A673 (cell line): ENCODE results near the gene YJU2. TPM values are rescaled to one million over a fixed set of nuclear protein-coding genes. Genes with fewer than 3 reads are reported as not detected.
A peak's percentile ranks its signal among the peaks of the same experiment; 100 is the strongest.
"Not testable (repeated sequence)": the region's sequence is repeated elsewhere in the genome, so short reads cannot be mapped to it uniquely, and the experiment has no call there.

ENCODE experiments used
- BruUV-seq: library from RNA; stranded (reverse); fragments of 400-500 nt; replicated peaks from 2 replicates; lab custom pipeline; 2021; lab: Mats Ljungman, UMichigan
- CTCF ChIA-PET: fragments of 300-600 bp; sonication (Branson Sonifier 250); formaldehyde crosslinking; loops from one replicate; lab custom pipeline; 2022; ENCODE audit warnings: antibody characterized with exemption; lab: Charles Lee
- POLR2A ChIA-PET: fragments of 300-600 bp; sonication (Branson Sonifier 250); formaldehyde crosslinking; loops from one replicate; lab custom pipeline; 2022; ENCODE audit warnings: antibody characterized with exemption; ENCODE audit not compliant: low non-redundant PET; lab: Charles Lee
- DNase-seq: peaks from one replicate; pipeline ENCODE4 v3.0.0-alpha.2; 2015; ENCODE audit warnings: low spot score
- H3K27ac ChIP-seq: fragments of 200-600 bp; sonication (generic); 2 replicates; pipeline ENCODE4 v1.5.1; 2016; ENCODE audit warnings: mixed run types, low read depth, mild to moderate bottlenecking, mixed read lengths, antibody characterized with exemption, low read length; ENCODE audit not compliant: poor library complexity, severe bottlenecking
- H3K27me3 ChIP-seq: fragments of 200-600 bp; sonication (generic); replicated peaks from 2 replicates; pipeline ENCODE4 v1.6.1; 2017; ENCODE audit warnings: mixed run types, low read depth, mild to moderate bottlenecking, mixed read lengths, antibody characterized with exemption, low read length; ENCODE audit not compliant: insufficient read depth, poor library complexity
- H3K36me3 ChIP-seq: fragments of 200-600 bp; sonication (generic); 2 replicates; pipeline ENCODE4 v1.6.1; 2016; ENCODE audit warnings: mixed run types, mild to moderate bottlenecking, mixed read lengths, antibody characterized with exemption, low read length; ENCODE audit not compliant: insufficient read depth, poor library complexity, severe bottlenecking
- H3K4me1 ChIP-seq: fragments of 200-600 bp; sonication (generic); 2 replicates; pipeline ENCODE4 v1.6.1; 2017; ENCODE audit warnings: mixed run types, mild to moderate bottlenecking, mixed read lengths, antibody characterized with exemption, low read length; ENCODE audit not compliant: insufficient read depth, poor library complexity, severe bottlenecking
- H3K4me3 ChIP-seq: fragments of 200-600 bp; sonication (generic); 2 replicates; pipeline ENCODE4 v1.5.1; 2016; ENCODE audit warnings: low read depth, mixed run types, mild to moderate bottlenecking, mixed read lengths, low read length; ENCODE audit not compliant: poor library complexity, severe bottlenecking
- H3K9me3 ChIP-seq: fragments of 200-600 bp; sonication (generic); 2 replicates; pipeline ENCODE4 v1.6.1; 2016; ENCODE audit warnings: mixed run types, low read depth, mild to moderate bottlenecking, mixed read lengths, antibody characterized with exemption, low read length; ENCODE audit not compliant: poor library complexity, severe bottlenecking
- EZH2 ChIP-seq: fragments of 200-600 bp; sonication (generic); IDR thresholded peaks from 2 replicates; pipeline ENCODE4 v1.6.1; 2017; ENCODE audit warnings: borderline replicate concordance, low read depth, mild to moderate bottlenecking, mixed read lengths, antibody characterized with exemption, low read length; ENCODE audit not compliant: poor library complexity, severe bottlenecking
- intact Hi-C: fragments of 100-400 bp; cut with micrococcal nuclease; formaldehyde crosslinking; loops from one replicate; pipeline ENCODE4 v1.10.0; 2022; ENCODE audit not compliant: unreplicated experiment
- total RNA-seq: library from RNA; stranded (reverse); gene quantifications from 2 replicates; pipeline ENCODE4 v1.2.3, GENCODE V29; 2021
- TF ChIP-seq, protein P1 (sequence below): fragments of 300-800, 200-600 bp; sonication (generic); conservative IDR thresholded peaks from 2 replicates; pipeline ENCODE4 v1.5.1; 2017; ENCODE audit warnings: low read depth, mild to moderate bottlenecking, antibody characterized with exemption, low read length, moderate library complexity, mixed read lengths

The YJU2 gene
- total RNA-seq, 1 experiment from 2014 or later = 34.7 TPM

- no peak for TF ChIP-seq EZH2
- TF ChIP-seq, protein P1, sequence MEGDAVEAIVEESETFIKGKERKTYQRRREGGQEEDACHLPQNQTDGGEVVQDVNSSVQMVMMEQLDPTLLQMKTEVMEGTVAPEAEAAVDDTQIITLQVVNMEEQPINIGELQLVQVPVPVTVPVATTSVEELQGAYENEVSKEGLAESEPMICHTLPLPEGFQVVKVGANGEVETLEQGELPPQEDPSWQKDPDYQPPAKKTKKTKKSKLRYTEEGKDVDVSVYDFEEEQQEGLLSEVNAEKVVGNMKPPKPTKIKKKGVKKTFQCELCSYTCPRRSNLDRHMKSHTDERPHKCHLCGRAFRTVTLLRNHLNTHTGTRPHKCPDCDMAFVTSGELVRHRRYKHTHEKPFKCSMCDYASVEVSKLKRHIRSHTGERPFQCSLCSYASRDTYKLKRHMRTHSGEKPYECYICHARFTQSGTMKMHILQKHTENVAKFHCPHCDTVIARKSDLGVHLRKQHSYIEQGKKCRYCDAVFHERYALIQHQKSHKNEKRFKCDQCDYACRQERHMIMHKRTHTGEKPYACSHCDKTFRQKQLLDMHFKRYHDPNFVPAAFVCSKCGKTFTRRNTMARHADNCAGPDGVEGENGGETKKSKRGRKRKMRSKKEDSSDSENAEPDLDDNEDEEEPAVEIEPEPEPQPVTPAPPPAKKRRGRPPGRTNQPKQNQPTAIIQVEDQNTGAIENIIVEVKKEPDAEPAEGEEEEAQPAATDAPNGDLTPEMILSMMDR = no peak
- Histone ChIP-seq H3K27me3 (peaks cover 3% of the 10 kb centered on the region), H3K36me3 (no peaks in the 10 kb centered on the region), H3K27ac (no peak overlapping the region), H3K9me3 (no peaks in the 10 kb centered on the region), H3K4me3 (no peak overlapping the region), H3K4me1 (no peaks in the 10 kb centered on the region)
- BruUV-seq = TSS peak; percentile 69
- no peak for DNase-seq
- CTCF ChIA-PET = no interaction called here
- intact Hi-C loops = no loop called here
- POLR2A ChIA-PET = no interaction called here
These were observed 30.0 kb upstream of the YJU2 start for GRCh38 chr19:4216846-4217245.

DNA sequence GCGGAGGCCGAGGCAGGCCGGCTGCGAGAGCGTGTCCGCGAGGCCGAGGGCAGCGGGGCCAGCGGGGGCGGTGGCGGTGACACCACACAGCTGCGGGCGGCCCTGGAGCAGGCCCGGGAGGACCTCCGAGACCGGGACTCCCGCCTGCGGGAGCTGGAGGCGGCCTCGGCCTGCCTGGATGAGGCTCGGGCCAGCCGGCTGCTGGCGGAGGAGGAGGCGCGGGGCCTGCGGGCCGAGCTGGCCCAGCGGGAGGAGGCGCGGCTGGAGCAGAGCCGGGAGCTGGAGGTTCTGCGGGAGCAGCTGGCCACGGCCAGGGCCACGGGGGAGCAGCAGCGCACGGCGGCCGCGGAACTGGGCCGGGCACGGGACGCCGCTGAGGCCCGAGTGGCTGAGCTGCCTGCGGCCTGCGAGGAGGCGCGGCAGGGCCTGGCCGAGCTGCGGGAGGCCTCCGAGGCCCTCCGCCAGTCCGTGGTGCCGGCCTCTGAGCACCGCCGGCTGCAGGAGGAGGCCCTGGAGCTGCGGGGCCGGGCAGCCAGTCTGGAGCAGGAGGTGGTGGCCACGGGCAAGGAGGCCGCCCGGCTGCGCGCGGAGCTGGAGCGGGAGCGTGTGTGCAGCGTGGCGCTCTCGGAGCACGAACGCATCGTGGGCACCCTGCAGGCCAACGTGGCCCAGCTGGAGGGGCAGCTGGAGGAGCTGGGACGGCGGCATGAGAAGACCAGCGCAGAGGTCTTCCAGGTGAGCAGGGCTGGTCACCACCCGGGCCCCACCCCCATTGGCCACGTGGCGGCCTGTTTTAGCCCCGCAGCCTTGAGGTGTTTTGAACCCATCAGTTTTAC lies 29.2 kb upstream of the YJU2 start:
- intact Hi-C loops = no loop called here
- Histone ChIP-seq H3K27ac (no peak overlapping the region), H3K36me3 (no peaks in the 10 kb centered on the region), H3K4me1 (no peaks in the 10 kb centered on the region), H3K9me3 (no peaks in the 10 kb centered on the region), H3K4me3 (no peak overlapping the region), H3K27me3 (no peaks in the 10 kb centered on the region)
- CTCF ChIA-PET = no interaction called here
- TF ChIP-seq, protein P1 = no peak
- no peak for TF ChIP-seq EZH2
- no TSS peak for BruUV-seq
- POLR2A ChIA-PET = no interaction called here
- no peak for DNase-seq

- H3K4me3 ChIP-seq, DNase-seq, H3K9me3 ChIP-seq, intact Hi-C loops, H3K27ac ChIP-seq, H3K27me3 ChIP-seq, POLR2A ChIA-PET, BruUV-seq, H3K4me1 ChIP-seq, H3K36me3 ChIP-seq: not testable (repeated sequence)
- CTCF ChIA-PET = interaction anchor here (0.7 kb wide), 1 partner anchor 17 kb away, joined by 18 read pairs; no protein-coding TSS in a partner anchor
These were observed 28.4 kb upstream of the YJU2 start for GRCh38 chr19:4218523-4218922.
